HepG2 (cell line): Measurements from ENCODE around the gene LRP1B. TPM values are rescaled to one million over a fixed set of nuclear protein-coding genes. Genes with fewer than 3 reads are reported as not detected.

ENCODE experiments used
- CC2D1A ChIP-seq: sonication (generic); formaldehyde crosslinking; IDR thresholded peaks from 2 replicates; pipeline ENCODE4 v1.8.1; 2023; ENCODE audit warnings: mild to moderate bottlenecking, missing genetic modification reagents
- HCFC1 ChIP-seq: fragments of 150-350 bp; IDR thresholded peaks from 2 replicates; pipeline ENCODE4 v1.6.1; 2014; ENCODE audit warnings: low read depth, low read length
- HES4 ChIP-seq: sonication (generic); formaldehyde crosslinking; IDR thresholded peaks from 2 replicates; pipeline ENCODE4 v1.9.0; 2021; ENCODE audit warnings: mild to moderate bottlenecking, missing genetic modification reagents, borderline replicate concordance
- MED13 ChIP-seq: sonication (generic); formaldehyde crosslinking; IDR thresholded peaks from 2 replicates; pipeline ENCODE4 v1.5.0; 2020; ENCODE audit warnings: missing genetic modification reagents
- NRL ChIP-seq: sonication (generic); formaldehyde crosslinking; IDR thresholded peaks from 2 replicates; pipeline ENCODE4 v1.5.0; 2020; ENCODE audit warnings: missing genetic modification reagents, mild to moderate bottlenecking, moderate library complexity, borderline replicate concordance
- TSC22D2 ChIP-seq: sonication (generic); formaldehyde crosslinking; IDR thresholded peaks from 2 replicates; pipeline ENCODE4 v1.5.1; 2020; ENCODE audit warnings: missing genetic modification reagents, mild to moderate bottlenecking, borderline replicate concordance
- ZBTB38 ChIP-seq: sonication (generic); formaldehyde crosslinking; IDR thresholded peaks from 2 replicates; pipeline ENCODE4 v1.5.1; 2020; ENCODE audit warnings: mild to moderate bottlenecking, missing genetic modification reagents
- ZFX ChIP-seq: sonication (generic); formaldehyde crosslinking; IDR thresholded peaks from 2 replicates; pipeline ENCODE4 v1.4.0; 2020; ENCODE audit warnings: mild to moderate bottlenecking, low read depth, missing genetic modification reagents, moderate library complexity
- ZNF34 ChIP-seq: sonication (generic); formaldehyde crosslinking; IDR thresholded peaks from 2 replicates; pipeline ENCODE4 v1.4.0; 2020; ENCODE audit warnings: mild to moderate bottlenecking, missing genetic modification reagents, borderline replicate concordance
- ZNF468 ChIP-seq: sonication (generic); formaldehyde crosslinking; IDR thresholded peaks from 2 replicates; pipeline ENCODE4 v1.8.0; 2022; ENCODE audit warnings: mild to moderate bottlenecking, moderate library complexity, missing genetic modification reagents
- ZNF562 ChIP-seq: sonication (generic); formaldehyde crosslinking; IDR thresholded peaks from 2 replicates; pipeline ENCODE4 v1.8.0; 2022; ENCODE audit warnings: missing genetic modification reagents, borderline replicate concordance
- ZNF563 ChIP-seq: sonication (generic); formaldehyde crosslinking; IDR thresholded peaks from 2 replicates; pipeline ENCODE4 v1.8.0; 2022; ENCODE audit warnings: mild to moderate bottlenecking, moderate library complexity, missing genetic modification reagents
- ZNF724P ChIP-seq: sonication (generic); formaldehyde crosslinking; IDR thresholded peaks from 2 replicates; pipeline ENCODE4 v1.8.0; 2022; ENCODE audit warnings: missing genetic modification reagents, borderline replicate concordance
- ZNF768 ChIP-seq: sonication (generic); formaldehyde crosslinking; IDR thresholded peaks from 2 replicates; pipeline ENCODE4 v1.4.0; 2020; ENCODE audit warnings: missing genetic modification reagents
- ZNF773 ChIP-seq: sonication (generic); formaldehyde crosslinking; IDR thresholded peaks from 2 replicates; pipeline ENCODE4 v1.4.0; 2020; ENCODE audit warnings: missing genetic modification reagents, borderline replicate concordance
- polyA plus RNA-seq, 8 experiments: library from polyadenylated mRNA; depleted of rRNA in 3 of 8; stranded (reverse) in 7 of 8; unstranded in 1 of 8; fragments of >200 nt; fragmentation: Illumina TruSeq in 4 of 8; extraction: Trizol in 4 of 8; gene quantifications; 2 replicates each; pipeline versions ENCODE4 v1.2.1 to v1.2.3, GENCODE V29; 2011 to 2016; ENCODE audit warnings: low read depth in 4 of 8, missing spikeins in 1 of 8, mixed read lengths in 1 of 8; ENCODE audit not compliant: insufficient read depth in 1 of 8
- total RNA-seq, 5 experiments: library from RNA; depleted of rRNA; stranded (reverse); fragments of >200 nt; fragmentation: Illumina TruSeq; extraction: Trizol; gene quantifications; 2 replicates each; pipeline ENCODE4 v1.2.3, GENCODE V29; 2016; ENCODE audit warnings: low read depth in 1 of 5
- TF ChIP-seq, protein P1 (sequence below): sonication (generic); formaldehyde crosslinking; IDR thresholded peaks from 2 replicates; pipeline ENCODE4 v1.4.0; 2020; ENCODE audit warnings: missing genetic modification reagents
- TF ChIP-seq, protein P2 (sequence below): sonication (generic); formaldehyde crosslinking; IDR thresholded peaks from 2 replicates; pipeline ENCODE4; 2020; ENCODE audit warnings: missing genetic modification reagents, mild to moderate bottlenecking, borderline replicate concordance
- TF ChIP-seq, protein P3 (sequence below): IDR thresholded peaks from 2 replicates; pipeline ENCODE4 v1.6.1; 2016; ENCODE audit warnings: low read depth, control low read depth
- TF ChIP-seq, protein P4 (sequence below): sonication (generic); formaldehyde crosslinking; conservative IDR thresholded peaks from 2 replicates; pipeline ENCODE4 v1.8.0; 2022; ENCODE audit warnings: missing genetic modification reagents
- TF ChIP-seq, protein P5 (sequence below): sonication (generic); formaldehyde crosslinking; IDR thresholded peaks from 2 replicates; pipeline ENCODE4 v1.4.0; 2020; ENCODE audit warnings: missing genetic modification reagents

Gene LRP1B
- total and polyA plus RNA-seq, 2 of the 13 experiments (the other 11 are each of a cell fraction or from before 2014, with no cell fraction given): 0.04 TPM; not detected in 1

DNA sequence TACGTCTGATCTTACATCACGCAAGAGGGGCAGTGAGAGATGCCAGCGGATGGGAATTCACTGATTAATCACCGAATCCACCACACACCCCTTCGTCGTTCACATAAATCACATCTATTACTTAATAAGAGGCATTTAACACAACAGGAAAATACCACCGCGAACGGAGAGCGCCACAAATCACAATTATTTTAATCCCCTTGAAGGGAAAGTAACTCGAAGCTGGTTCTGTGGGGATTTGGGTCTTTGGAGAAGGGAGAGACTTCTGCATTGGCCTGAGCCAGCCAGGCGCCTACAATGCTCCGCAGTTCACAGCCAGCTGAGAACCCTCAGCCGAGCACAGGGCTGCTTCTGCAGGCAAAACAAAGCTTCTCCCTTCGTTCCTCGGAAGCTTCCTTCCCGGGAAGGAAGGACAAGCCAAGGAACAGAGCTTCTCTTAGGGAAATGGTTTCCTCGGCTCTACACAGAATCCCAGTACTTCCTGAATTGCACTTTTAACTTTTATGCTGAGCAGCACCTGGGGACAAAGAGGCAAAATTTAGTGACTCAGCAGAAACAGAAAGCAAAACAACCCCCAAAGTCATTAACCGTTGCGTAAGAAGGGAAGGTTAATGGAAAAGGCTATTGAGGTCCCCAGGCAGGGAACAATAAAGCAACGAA lies at the start of gene LRP1B (continued):
- TF ChIP-seq, protein P1, sequence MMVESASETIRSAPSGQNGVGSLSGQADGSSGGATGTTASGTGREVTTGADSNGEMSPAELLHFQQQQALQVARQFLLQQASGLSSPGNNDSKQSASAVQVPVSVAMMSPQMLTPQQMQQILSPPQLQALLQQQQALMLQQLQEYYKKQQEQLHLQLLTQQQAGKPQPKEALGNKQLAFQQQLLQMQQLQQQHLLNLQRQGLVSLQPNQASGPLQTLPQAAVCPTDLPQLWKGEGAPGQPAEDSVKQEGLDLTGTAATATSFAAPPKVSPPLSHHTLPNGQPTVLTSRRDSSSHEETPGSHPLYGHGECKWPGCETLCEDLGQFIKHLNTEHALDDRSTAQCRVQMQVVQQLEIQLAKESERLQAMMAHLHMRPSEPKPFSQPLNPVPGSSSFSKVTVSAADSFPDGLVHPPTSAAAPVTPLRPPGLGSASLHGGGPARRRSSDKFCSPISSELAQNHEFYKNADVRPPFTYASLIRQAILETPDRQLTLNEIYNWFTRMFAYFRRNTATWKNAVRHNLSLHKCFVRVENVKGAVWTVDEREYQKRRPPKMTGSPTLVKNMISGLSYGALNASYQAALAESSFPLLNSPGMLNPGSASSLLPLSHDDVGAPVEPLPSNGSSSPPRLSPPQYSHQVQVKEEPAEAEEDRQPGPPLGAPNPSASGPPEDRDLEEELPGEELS: no peak
- TF ChIP-seq ZNF773 (CRISPR knock-in tag) (no peak), ZNF468 (CRISPR knock-in tag) (no peak), CC2D1A (CRISPR knock-in tag) (no peak), NRL (CRISPR knock-in tag) (no peak), ZFX (CRISPR knock-in tag) (no peak), ZNF562 (CRISPR knock-in tag) (no peak), ZNF724P (CRISPR knock-in tag) (no peak), MED13 (no peak), TSC22D2 (CRISPR knock-in tag) (no peak), ZNF563 (no peak), ZNF34 (CRISPR knock-in tag) (no peak), ZNF768 (no peak), HCFC1 (no peak), HES4 (no peak), ZBTB38 (no peak)
- TF ChIP-seq, protein P2, sequence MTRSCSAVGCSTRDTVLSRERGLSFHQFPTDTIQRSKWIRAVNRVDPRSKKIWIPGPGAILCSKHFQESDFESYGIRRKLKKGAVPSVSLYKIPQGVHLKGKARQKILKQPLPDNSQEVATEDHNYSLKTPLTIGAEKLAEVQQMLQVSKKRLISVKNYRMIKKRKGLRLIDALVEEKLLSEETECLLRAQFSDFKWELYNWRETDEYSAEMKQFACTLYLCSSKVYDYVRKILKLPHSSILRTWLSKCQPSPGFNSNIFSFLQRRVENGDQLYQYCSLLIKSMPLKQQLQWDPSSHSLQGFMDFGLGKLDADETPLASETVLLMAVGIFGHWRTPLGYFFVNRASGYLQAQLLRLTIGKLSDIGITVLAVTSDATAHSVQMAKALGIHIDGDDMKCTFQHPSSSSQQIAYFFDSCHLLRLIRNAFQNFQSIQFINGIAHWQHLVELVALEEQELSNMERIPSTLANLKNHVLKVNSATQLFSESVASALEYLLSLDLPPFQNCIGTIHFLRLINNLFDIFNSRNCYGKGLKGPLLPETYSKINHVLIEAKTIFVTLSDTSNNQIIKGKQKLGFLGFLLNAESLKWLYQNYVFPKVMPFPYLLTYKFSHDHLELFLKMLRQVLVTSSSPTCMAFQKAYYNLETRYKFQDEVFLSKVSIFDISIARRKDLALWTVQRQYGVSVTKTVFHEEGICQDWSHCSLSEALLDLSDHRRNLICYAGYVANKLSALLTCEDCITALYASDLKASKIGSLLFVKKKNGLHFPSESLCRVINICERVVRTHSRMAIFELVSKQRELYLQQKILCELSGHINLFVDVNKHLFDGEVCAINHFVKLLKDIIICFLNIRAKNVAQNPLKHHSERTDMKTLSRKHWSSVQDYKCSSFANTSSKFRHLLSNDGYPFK (CRISPR knock-in tag): no peak
- TF ChIP-seq, protein P3, sequence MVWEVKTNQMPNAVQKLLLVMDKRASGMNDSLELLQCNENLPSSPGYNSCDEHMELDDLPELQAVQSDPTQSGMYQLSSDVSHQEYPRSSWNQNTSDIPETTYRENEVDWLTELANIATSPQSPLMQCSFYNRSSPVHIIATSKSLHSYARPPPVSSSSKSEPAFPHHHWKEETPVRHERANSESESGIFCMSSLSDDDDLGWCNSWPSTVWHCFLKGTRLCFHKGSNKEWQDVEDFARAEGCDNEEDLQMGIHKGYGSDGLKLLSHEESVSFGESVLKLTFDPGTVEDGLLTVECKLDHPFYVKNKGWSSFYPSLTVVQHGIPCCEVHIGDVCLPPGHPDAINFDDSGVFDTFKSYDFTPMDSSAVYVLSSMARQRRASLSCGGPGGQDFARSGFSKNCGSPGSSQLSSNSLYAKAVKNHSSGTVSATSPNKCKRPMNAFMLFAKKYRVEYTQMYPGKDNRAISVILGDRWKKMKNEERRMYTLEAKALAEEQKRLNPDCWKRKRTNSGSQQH (CRISPR knock-in tag): no peak
- TF ChIP-seq, protein P4, sequence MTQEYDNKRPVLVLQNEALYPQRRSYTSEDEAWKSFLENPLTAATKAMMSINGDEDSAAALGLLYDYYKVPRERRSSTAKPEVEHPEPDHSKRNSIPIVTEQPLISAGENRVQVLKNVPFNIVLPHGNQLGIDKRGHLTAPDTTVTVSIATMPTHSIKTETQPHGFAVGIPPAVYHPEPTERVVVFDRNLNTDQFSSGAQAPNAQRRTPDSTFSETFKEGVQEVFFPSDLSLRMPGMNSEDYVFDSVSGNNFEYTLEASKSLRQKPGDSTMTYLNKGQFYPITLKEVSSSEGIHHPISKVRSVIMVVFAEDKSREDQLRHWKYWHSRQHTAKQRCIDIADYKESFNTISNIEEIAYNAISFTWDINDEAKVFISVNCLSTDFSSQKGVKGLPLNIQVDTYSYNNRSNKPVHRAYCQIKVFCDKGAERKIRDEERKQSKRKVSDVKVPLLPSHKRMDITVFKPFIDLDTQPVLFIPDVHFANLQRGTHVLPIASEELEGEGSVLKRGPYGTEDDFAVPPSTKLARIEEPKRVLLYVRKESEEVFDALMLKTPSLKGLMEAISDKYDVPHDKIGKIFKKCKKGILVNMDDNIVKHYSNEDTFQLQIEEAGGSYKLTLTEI (CRISPR knock-in tag): no peak
- TF ChIP-seq, protein P5, sequence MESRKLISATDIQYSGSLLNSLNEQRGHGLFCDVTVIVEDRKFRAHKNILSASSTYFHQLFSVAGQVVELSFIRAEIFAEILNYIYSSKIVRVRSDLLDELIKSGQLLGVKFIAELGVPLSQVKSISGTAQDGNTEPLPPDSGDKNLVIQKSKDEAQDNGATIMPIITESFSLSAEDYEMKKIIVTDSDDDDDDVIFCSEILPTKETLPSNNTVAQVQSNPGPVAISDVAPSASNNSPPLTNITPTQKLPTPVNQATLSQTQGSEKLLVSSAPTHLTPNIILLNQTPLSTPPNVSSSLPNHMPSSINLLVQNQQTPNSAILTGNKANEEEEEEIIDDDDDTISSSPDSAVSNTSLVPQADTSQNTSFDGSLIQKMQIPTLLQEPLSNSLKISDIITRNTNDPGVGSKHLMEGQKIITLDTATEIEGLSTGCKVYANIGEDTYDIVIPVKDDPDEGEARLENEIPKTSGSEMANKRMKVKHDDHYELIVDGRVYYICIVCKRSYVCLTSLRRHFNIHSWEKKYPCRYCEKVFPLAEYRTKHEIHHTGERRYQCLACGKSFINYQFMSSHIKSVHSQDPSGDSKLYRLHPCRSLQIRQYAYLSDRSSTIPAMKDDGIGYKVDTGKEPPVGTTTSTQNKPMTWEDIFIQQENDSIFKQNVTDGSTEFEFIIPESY: no peak
